Measurements from ENCODE around the gene GAPVD1.
"Not testable (repeated sequence)": the region's sequence is repeated elsewhere in the genome, so short reads cannot be mapped to it uniquely, and the experiment has no call there.

Gene GAPVD1

DNA sequence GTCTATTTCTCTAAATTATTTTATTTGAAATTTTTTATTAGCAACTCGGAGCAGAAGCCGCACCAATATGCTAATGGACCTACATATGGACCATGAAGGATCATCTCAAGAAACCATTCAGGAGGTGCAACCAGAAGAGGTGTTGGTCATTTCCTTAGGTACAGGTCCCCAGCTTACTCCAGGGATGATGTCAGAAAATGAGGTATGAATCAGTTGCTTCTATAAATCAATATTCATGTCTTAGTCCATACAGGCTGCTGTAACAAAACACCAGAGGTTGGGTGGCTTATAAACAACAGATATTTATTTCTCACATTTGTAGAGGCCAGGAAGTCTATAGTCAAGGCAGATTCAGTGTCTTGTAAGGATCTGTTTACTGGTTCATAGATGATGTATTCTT lies 50.8 kb downstream of the GAPVD1 start:
- DNase-seq: no peak

GRCh38 chr9:125316359-125316758 lies 54.7 kb downstream of the GAPVD1 start:
- DNase-seq: not testable (repeated sequence)

DNA sequence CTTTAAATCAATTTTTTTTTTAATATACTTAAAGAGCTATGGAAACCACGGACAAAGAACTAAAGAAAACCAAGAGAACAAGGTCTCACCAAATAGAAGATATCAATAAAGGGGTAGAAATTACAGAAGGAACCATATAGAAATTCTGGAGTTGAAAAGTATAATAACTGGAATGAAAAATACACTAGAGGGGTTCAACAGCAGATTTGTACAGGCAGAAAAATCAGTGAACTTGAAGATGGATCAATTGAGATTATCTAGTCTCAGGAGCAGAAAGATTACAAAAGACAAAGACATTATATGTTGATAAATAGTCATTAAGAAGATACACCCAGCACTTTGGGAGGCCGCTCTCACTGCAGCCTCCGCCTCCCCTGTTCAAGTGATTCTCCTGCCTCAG lies 56.1 kb downstream of the GAPVD1 start:
- no peak for DNase-seq

DNA sequence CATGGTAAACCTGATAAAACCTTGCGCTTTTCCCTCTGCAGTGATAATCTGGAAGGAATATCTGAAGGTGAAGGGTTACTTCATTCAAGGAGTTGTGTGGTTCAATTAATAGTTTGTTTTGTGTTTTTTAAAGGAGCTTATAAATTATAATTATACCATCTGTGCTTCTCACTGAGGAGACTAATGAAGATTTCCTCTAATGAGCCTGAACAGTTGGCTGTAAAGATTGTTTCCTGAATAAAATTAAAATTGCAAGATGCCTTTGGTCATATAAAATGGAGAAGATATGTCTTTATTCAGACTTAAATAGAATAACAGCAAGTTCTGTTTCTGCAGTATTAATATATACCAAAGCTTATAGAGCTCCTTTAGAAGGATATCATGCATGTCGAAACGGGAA lies 59.9 kb downstream of the GAPVD1 start:
- DNase-seq: no peak

- DNase-seq: no peak
Measured at GRCh38 chr9:125323615-125324014, 62.0 kb downstream of the GAPVD1 start.

DNA sequence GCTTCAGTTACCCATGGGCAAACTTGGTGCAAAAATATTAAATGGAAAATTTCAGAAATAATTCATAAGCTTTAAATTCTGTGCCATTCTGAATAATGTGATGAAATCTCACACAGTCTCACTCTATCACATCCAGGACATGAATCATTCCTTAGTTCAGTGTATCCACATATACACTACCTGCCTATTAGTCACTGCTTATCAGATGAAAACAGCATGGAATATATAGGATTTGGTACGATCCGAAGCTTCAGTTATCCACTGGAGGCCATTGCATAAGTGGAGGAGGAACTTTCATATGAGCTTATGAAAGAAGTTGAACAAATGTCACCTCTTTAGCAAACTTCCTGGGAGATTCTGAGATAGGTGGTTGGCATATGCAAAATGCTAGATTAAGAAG lies 64.2 kb downstream of the GAPVD1 start:
- DNase-seq: no peak

- no peak for DNase-seq
Measured at GRCh38 chr9:125329978-125330377, 68.4 kb downstream of the GAPVD1 start.

DNA sequence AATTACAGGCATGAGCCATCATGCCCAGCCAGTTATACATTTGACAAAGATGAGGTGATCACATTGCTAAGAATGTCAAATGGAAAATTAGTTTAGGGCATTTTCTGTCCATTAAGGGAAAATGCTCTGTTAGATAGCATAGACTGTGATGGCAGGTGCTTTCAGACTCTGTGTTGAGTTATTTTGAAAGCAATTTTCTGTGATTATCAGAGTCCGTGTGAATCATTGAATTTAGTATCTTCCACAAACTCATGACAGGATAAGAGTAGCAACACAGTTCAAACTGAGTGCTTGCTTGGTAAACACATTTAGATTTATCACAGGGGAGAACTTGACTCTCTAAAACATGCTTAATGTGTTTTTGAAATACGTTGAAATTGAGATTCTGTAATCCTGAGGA lies 69.0 kb downstream of the GAPVD1 start:
- DNase-seq: no peak

DNA sequence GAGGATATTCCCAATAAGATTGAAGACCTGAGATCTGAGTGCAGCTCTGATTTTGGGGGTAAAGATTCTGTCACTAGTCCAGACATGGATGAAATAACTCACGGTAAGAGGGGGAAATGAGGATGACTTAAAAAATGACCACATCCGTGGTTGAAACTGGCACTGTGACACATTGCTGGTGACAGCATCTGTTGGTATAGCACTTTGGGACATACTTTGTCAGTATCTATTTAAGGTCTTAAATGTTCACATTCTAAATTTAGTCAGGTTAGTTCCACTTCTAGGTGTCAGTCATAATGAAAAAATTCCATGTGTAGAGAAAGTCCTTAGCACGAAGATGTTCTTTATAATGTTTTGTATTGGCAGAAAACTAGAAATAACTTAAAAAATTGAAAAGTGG lies 70.9 kb downstream of the GAPVD1 start:
- no peak for DNase-seq

- DNase-seq: no peak
Measured at GRCh38 chr9:125337236-125337635, 75.6 kb downstream of the GAPVD1 start.

DNA sequence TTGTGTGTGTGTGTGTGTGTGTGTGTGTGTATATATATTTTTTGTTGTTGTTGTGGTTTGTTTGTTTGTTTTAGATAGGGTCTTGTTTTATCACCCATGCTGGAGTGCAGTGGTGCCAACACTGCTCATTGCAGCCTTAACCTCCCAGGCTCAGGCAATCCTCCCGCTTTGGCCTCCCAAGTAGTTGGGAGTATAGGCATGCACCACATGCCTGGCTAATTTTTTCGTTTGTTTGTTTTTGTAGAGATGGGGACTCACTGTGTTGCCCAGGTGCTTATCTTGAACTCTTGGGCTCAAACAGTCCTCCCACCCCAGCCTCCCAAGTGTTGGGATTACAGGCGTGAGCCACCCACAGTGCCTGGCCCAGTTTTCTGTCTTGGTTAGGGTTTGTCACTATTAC lies 77.3 kb downstream of the GAPVD1 start:
- DNase-seq: no peak

DNA sequence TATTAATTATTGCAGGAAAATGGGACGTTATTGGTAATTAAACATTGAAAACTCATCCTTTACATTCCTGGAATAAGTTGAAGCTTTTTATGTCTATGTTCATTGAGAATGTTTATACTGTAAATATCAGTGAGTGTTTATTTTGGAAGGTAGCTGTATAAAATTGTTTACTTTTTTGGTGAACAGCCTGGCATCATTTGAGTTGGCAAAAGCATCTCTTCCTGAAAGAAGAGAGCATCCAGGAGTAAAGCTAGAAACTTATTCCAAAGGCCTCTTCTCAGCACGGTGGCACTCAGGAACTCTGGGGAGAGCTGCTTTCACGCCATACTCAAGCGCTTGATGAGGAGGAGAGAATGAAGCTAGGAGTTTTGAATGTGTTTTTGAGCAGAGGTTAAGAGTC lies 79.9 kb downstream of the GAPVD1 start:
- no peak for DNase-seq

DNA sequence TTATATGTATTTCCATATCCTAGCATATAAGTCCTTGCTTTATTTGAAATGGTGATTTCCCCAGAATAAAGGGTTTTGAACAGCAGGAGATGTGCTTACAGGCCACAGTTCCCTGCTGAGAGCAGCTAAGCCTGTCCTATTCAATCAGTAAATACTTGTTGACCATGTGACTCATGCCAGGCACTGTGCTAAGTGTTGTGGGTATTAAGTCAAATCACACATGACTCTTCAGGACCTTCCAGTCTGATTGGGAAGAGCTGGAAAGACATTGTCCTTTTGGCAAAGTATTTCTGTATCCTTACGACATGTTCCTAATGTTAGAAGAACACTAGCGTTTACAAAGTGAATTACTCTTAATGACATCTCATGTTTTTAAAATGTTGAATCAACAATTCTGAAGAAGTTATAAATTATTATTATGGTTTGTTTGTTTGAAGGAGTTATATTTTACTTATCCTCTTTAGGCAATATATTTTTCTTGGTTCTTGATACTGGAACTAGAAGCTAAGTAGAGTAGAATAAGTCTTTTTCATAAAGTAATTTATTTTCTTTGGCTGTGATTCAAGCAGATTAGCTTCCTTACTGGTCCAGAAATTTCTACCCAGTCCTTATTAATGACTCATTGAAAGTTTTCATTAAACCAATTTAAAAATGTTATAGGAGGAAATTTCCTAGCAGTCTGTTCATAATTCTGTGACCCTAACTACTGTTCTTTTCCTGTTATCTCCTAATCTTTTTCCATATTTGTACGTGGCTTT lies 82.1 kb downstream of the GAPVD1 start:
- peak; percentile 20 for DNase-seq

GRCh38 chr9:125346080-125346732 lies 84.6 kb downstream of the GAPVD1 start:
- DNase-seq: no peak

- DNase-seq: no peak
Measured at GRCh38 chr9:125355601-125356000, 94.0 kb downstream of the GAPVD1 start.

DNA sequence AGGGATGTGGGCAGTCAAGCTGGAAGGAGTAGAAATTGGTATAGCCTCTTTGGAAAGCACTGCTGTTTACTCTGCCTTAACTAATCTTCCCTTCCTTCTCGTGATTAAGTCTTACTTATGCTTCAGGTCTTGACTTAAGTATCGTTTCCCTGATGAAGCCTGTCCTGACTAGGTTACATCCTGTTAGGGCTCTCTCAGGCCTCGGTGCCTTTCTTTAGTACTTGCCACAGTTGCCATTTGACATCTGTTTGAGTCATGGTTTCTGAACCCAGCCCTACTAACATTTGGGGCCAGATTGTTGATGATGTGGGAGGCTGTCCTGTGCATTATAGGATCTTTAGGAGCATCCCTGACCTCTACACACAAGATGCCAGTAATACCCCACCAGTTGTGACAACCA lies 94.4 kb downstream of the GAPVD1 start:
- no peak for DNase-seq

- DNase-seq: no peak
Measured at GRCh38 chr9:125359011-125359410, 97.4 kb downstream of the GAPVD1 start.

- DNase-seq: no peak
Measured at GRCh38 chr9:125360601-125361000, 99.0 kb downstream of the GAPVD1 start.

DNA sequence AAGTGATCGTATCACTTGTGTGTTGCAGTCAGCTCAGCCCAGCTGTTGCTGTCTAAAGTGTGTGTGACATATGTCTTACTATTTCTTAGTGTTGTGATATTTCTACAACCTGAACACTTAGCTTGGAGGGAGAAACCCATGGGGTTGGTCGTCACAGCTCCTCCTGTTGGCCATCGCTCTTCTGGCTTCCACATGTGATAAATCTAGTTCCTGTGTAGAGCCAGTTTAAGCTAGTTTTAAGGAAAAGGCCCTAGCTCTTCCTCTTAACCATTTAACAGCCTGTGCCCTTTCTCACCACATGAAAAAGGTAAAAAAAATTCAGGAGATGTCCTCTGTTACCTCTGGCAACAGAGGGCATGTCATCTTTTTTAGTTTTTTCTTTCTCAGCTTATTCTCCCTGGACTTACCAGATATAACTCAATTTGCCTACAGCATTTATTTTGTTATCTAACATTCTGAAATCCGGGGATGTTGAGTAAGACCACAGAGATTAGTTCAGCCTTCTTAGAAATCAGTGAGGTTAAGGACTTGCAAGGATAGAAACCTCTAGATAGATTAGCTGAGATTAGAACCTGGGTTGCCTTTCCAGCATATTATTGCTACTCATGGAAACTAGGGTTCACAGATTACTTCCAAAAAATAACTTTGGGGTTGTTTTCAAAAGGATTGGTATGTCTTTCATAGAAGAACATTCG lies 100.4 kb downstream of the GAPVD1 start:
- DNase-seq: no peak

GRCh38 chr9:125366676-125367075 lies 105.0 kb downstream of the GAPVD1 start:
- no peak for DNase-seq

- DNase-seq: no peak
Measured at GRCh38 chr9:125370786-125371185, 109.2 kb downstream of the GAPVD1 start.

- no peak for DNase-seq
Measured at GRCh38 chr9:125372441-125373226, 111.0 kb downstream of the GAPVD1 start.

Data from NCI-H446 treated with DMSO at 0.1 percent for 48 hours (cell line).